ENCODE measurements around the gene ZNF600.

DNA sequence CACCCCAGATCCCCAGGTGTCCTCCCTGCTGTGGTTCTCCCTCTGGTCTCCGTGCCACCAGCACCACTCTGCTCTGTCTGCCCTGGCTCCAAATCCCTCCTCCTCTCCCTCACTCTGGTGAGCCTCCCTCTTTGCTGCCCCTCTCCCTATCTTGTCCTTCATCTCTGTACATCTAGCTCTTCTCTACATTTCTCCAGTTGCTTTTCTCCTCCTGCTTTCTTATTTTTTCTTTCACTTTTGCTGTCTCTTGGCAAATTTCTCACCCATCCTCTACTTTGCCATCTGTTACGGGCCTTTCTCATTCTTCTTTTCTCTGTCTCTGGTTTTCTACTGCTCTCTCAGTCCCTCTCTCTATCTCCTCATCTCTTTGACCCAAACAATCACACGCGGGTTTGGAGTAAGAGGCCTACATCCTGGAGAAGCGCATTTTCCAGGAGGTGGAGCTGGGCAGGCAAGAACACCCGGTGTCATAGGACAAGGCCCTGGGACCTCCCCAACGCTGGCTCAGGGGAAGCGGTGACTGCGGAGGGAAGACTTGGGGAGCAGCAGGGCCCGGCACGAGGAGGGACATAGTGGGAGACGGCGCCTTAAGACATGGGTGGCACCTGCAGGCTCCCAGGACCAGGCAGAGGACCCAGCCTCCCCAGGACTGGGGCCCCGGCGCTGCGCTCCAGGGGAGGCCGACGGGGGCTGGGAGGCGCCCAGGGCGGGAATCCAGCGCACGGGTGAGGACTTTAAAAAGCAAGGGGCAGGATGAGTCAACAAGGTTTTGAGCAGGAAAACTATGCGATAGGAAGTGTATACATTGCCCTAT lies 61.7 kb downstream of the ZNF600 start:
- TF ChIP-seq GATA2 (IDR thresholded peaks at IDR 0.05; ENCODE audit: low read depth, low read length) (no peak), GATA3 (IDR thresholded peaks at IDR 0.05; ENCODE audit: low read depth, low read length) (no peak)

All from SH-SY5Y (cell line).